Activated CD4-positive, CD25-positive, alpha-beta regulatory T cell (primary cell): ENCODE measurements around the gene PLD2.
"Not testable (repeated sequence)": the region's sequence is repeated elsewhere in the genome, so short reads cannot be mapped to it uniquely, and the experiment has no call there.

ENCODE experiments used
- DNase-seq, 4 experiments: peaks; one replicate each; lab custom pipeline; 2025; lab: John Stamatoyannopoulos, UW

The PLD2 gene

GRCh38 chr17:4856937-4857314 is 50.0 kb downstream of the PLD2 start:
- DNase-seq, result no peak

- DNase-seq, result not testable (repeated sequence)
Measured at GRCh38 chr17:4857347-4857746, 50.4 kb downstream of the PLD2 start.

- no peak for DNase-seq
Measured at GRCh38 chr17:4858068-4858881, 51.3 kb downstream of the PLD2 start.

GRCh38 chr17:4858882-4859260 is 51.9 kb downstream of the PLD2 start:
- DNase-seq, result no peak

GRCh38 chr17:4859816-4860625 is 53.1 kb downstream of the PLD2 start:
- no peak for DNase-seq

GRCh38 chr17:4860651-4861050 is 53.7 kb downstream of the PLD2 start:
- no peak for DNase-seq

GRCh38 chr17:4861052-4861451 is 54.1 kb downstream of the PLD2 start:
- no peak for DNase-seq

GRCh38 chr17:4862720-4863119 is 55.8 kb downstream of the PLD2 start:
- no peak for DNase-seq

GRCh38 chr17:4863321-4863720 is 56.4 kb downstream of the PLD2 start:
- no peak for DNase-seq

GRCh38 chr17:4867535-4867934 is 60.6 kb downstream of the PLD2 start:
- DNase-seq, result not testable (repeated sequence)

GRCh38 chr17:4869058-4869998 is 62.4 kb downstream of the PLD2 start:
- not testable (repeated sequence) for DNase-seq

GRCh38 chr17:4870855-4871254 is 63.9 kb downstream of the PLD2 start:
- DNase-seq, result no peak

GRCh38 chr17:4872786-4873185 is 65.8 kb downstream of the PLD2 start:
- no peak for DNase-seq
